Activated naive CD8-positive, alpha-beta T cell treated with anti-CD3 and anti-CD28 coated beads for 36 hours (primary cell): Measurements from ENCODE around the gene GALNT2. TPM values are rescaled to one million over a fixed set of nuclear protein-coding genes. Genes with fewer than 3 reads are reported as not detected.

Experiments
- DNase-seq: peaks from one replicate; pipeline ENCODE4 v3.0.0; 2021
- H3K27ac Mint-ChIP-seq: one replicate; pipeline ENCODE4 v1.8.0; 2022; ENCODE audit warnings: mild to moderate bottlenecking, moderate library complexity, mixed read lengths
- H3K27me3 Mint-ChIP-seq: one replicate; pipeline ENCODE4 v1.8.0; 2022; ENCODE audit warnings: mild to moderate bottlenecking, mixed read lengths
- H3K36me3 Mint-ChIP-seq: one replicate; pipeline ENCODE4 v1.8.0; 2021; ENCODE audit warnings: mild to moderate bottlenecking, mixed read lengths
- H3K4me1 Mint-ChIP-seq: one replicate; pipeline ENCODE4 v1.8.0; 2021; ENCODE audit warnings: mixed read lengths
- H3K4me3 Mint-ChIP-seq: one replicate; pipeline ENCODE4 v1.8.0; 2022; ENCODE audit warnings: mild to moderate bottlenecking, moderate library complexity, mixed read lengths
- H3K9me3 Mint-ChIP-seq: one replicate; pipeline ENCODE4 v1.8.0; 2022; ENCODE audit warnings: mixed read lengths
- total RNA-seq, 2 experiments: library from RNA; stranded (reverse); gene quantifications; one replicate each; pipeline ENCODE4 v1.2.3, GENCODE V29; 2021

The GALNT2 gene
- total RNA-seq, 2 experiments from 2014 or later, result 46.5 to 48.2 TPM

GRCh38 chr1:230230948-230231773 is 164.1 kb downstream of the GALNT2 start:
- H3K27ac Mint-ChIP-seq, result peak overlapping the region; percentile 39

GRCh38 chr1:230231774-230232145 is 164.7 kb downstream of the GALNT2 start:
- DNase-seq, result no peak
- Mint-ChIP-seq H3K9me3 (no peaks in the 10 kb centered on the region), H3K4me1 (peaks cover 14% of the 10 kb centered on the region), H3K36me3 (peaks cover 17% of the 10 kb centered on the region), H3K27me3 (no peaks in the 10 kb centered on the region), H3K27ac (no peak overlapping the region), H3K4me3 (no peak overlapping the region)

More at GRCh38 chr1:230230948-230231773, 164.1 kb downstream of the GALNT2 start:
- DNase-seq, result no peak
- H3K27me3 Mint-ChIP-seq, result no peaks in the 10 kb centered on the region
- H3K4me1 Mint-ChIP-seq, result peaks cover 14% of the 10 kb centered on the region
- H3K36me3 Mint-ChIP-seq, result peaks cover 13% of the 10 kb centered on the region
- H3K9me3 Mint-ChIP-seq, result no peaks in the 10 kb centered on the region
- H3K4me3 Mint-ChIP-seq, result no peak overlapping the region

GRCh38 chr1:230232371-230232771 is 165.3 kb downstream of the GALNT2 start:
- no peak overlapping the region for H3K4me3 Mint-ChIP-seq
- H3K36me3 Mint-ChIP-seq, result peaks cover 21% of the 10 kb centered on the region
- no peak overlapping the region for H3K27ac Mint-ChIP-seq
- DNase-seq, result no peak
- no peaks in the 10 kb centered on the region for H3K27me3 Mint-ChIP-seq
- H3K4me1 Mint-ChIP-seq, result peaks cover 14% of the 10 kb centered on the region
- H3K9me3 Mint-ChIP-seq, result no peaks in the 10 kb centered on the region

DNA sequence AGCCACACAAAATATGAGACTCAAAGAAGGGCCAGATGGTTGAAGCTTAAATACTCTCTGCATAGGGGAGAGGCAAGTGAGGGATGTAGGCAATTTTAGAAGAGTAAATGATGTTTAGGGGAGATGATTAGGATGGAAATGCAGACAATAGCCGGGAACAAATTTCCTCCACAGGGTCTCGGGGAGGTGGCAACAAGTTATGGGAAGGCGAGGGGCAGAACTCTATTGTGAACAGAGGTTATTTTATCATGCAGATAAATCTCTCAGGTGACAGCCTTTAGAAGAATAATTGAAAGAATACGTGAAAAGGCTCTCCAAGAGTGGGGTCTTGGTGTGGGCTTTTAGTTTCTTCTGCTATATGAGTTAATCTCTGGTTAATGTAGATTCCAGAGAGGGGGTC is 166.7 kb downstream of the GALNT2 start:
- no peak overlapping the region for H3K27ac Mint-ChIP-seq
- DNase-seq, result no peak
- H3K36me3 Mint-ChIP-seq, result peaks cover 26% of the 10 kb centered on the region
- H3K27me3 Mint-ChIP-seq, result no peaks in the 10 kb centered on the region
- peaks cover 14% of the 10 kb centered on the region for H3K4me1 Mint-ChIP-seq
- H3K9me3 Mint-ChIP-seq, result no peaks in the 10 kb centered on the region
- H3K4me3 Mint-ChIP-seq, result no peak overlapping the region

- Mint-ChIP-seq H3K4me1 (peaks cover 24% of the 10 kb centered on the region), H3K4me3 (no peak overlapping the region), H3K27ac (no peak overlapping the region), H3K36me3 (peaks cover 41% of the 10 kb centered on the region), H3K9me3 (peaks cover 4% of the 10 kb centered on the region), H3K27me3 (no peaks in the 10 kb centered on the region)
- DNase-seq, result no peak
These were observed 168.8 kb downstream of the GALNT2 start for GRCh38 chr1:230235876-230236275.

- peaks cover 44% of the 10 kb centered on the region for H3K36me3 Mint-ChIP-seq
- DNase-seq, result no peak
- H3K4me3 Mint-ChIP-seq, result no peak overlapping the region
- no peaks in the 10 kb centered on the region for H3K27me3 Mint-ChIP-seq
- peaks cover 8% of the 10 kb centered on the region for H3K9me3 Mint-ChIP-seq
- peaks cover 22% of the 10 kb centered on the region for H3K4me1 Mint-ChIP-seq
- H3K27ac Mint-ChIP-seq, result no peak overlapping the region
These were observed 169.4 kb downstream of the GALNT2 start for GRCh38 chr1:230236301-230237008.

GRCh38 chr1:230237009-230237370 is 170.0 kb downstream of the GALNT2 start:
- DNase-seq, result no peak
- Mint-ChIP-seq H3K27ac (no peak overlapping the region), H3K27me3 (no peaks in the 10 kb centered on the region), H3K36me3 (peaks cover 48% of the 10 kb centered on the region), H3K4me3 (no peak overlapping the region), H3K9me3 (peaks cover 8% of the 10 kb centered on the region), H3K4me1 (peaks cover 23% of the 10 kb centered on the region)

DNA sequence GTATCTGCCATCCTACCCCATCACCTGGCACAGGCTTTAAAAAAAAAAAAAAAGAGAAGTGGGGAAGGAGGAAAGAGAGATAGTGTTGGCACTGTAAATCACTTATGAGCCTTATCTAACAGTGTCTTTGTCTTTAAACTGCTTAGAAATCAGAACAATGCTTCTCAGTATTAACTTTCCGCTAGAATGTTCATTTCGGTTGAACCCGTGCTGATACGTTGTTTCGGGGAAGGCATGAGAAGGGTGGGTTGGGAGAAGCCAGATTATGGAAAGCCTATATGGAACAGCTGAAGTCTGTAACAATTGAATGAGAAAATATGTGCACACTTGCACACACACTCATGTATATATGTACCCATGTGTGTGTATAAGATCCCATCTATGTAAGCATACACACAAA is 170.8 kb downstream of the GALNT2 start:
- DNase-seq, result no peak
- Mint-ChIP-seq H3K27me3 (no peaks in the 10 kb centered on the region), H3K4me1 (peaks cover 23% of the 10 kb centered on the region), H3K9me3 (peaks cover 8% of the 10 kb centered on the region), H3K36me3 (peaks cover 51% of the 10 kb centered on the region), H3K4me3 (no peak overlapping the region), H3K27ac (no peak overlapping the region)

GRCh38 chr1:230240446-230241086 is 173.5 kb downstream of the GALNT2 start:
- H3K36me3 Mint-ChIP-seq, result peaks cover 56% of the 10 kb centered on the region
- peak overlapping the region; percentile 38 for H3K4me3 Mint-ChIP-seq
- peaks cover 28% of the 10 kb centered on the region for H3K4me1 Mint-ChIP-seq
- H3K27ac Mint-ChIP-seq, result peak overlapping the region; percentile 89
- DNase-seq, result no peak
- peaks cover 8% of the 10 kb centered on the region for H3K9me3 Mint-ChIP-seq
- no peaks in the 10 kb centered on the region for H3K27me3 Mint-ChIP-seq

GRCh38 chr1:230242326-230242725 is 175.3 kb downstream of the GALNT2 start:
- no peak for DNase-seq
- Mint-ChIP-seq H3K36me3 (peaks cover 52% of the 10 kb centered on the region), H3K9me3 (peaks cover 8% of the 10 kb centered on the region), H3K4me1 (peaks cover 28% of the 10 kb centered on the region), H3K27ac (no peak overlapping the region), H3K27me3 (no peaks in the 10 kb centered on the region), H3K4me3 (no peak overlapping the region)

DNA sequence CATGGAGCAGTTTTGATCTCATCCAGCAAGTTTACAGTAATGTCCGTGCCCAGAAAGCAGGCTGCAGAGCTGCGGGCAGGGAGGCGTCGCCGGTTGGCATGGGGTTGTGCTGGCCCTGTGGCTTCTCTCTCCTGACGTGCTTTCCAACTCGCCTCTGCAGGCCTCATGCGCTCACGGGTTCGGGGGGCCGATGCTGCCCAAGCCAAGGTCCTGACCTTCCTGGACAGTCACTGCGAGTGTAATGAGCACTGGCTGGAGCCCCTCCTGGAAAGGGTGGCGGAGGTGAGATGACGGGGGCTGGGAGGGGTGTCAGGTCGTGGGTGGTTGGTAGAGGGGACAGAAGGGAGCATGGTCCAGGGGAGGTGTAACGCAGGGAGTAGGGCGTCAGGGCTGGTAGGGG is 176.1 kb downstream of the GALNT2 start:
- peaks cover 47% of the 10 kb centered on the region for H3K36me3 Mint-ChIP-seq
- H3K4me3 Mint-ChIP-seq, result no peak overlapping the region
- DNase-seq, result no peak
- H3K27ac Mint-ChIP-seq, result no peak overlapping the region
- H3K27me3 Mint-ChIP-seq, result no peaks in the 10 kb centered on the region
- peaks cover 8% of the 10 kb centered on the region for H3K9me3 Mint-ChIP-seq
- H3K4me1 Mint-ChIP-seq, result peaks cover 28% of the 10 kb centered on the region

DNA sequence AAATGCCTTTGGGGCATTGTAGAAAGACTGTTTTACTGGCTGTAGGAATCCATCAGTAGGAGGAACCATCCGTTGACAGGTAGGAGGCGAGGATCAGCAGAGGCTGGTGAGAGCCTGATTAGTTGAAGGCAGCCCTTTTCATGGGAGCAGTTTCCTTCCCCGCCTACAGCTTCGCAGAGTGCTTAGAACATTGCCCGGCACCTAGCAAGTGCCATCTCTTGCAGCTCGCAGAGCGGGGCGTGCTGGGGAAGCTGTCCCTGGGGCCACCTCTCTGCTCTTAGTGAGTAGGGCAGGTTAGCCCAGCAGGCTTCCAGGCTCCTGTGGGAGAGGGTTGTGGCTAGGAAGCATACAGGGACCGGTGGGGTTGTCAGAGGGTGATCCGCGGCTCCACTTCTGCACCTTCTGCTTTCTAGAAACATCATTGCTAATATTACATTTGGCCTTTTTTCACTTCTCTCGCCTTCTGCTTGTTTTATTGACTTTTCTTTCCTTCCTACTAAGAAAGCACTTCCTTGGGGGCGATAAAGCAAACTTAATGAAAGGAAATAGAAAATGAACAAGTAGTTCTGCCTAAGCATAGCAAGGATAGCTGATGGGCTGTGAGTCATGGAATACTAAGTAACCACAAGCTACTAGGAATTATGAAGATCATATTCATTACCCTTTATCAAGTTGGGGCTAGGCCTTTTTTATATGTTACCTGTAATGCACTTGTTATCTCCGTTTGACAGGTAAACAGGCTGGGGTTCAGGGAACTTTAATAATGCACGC is 176.7 kb downstream of the GALNT2 start:
- no peak overlapping the region for H3K27ac Mint-ChIP-seq
- no peak for DNase-seq
- H3K27me3 Mint-ChIP-seq, result no peaks in the 10 kb centered on the region
- H3K4me1 Mint-ChIP-seq, result peaks cover 28% of the 10 kb centered on the region
- H3K9me3 Mint-ChIP-seq, result peaks cover 8% of the 10 kb centered on the region
- H3K36me3 Mint-ChIP-seq, result peaks cover 49% of the 10 kb centered on the region
- no peak overlapping the region for H3K4me3 Mint-ChIP-seq

GRCh38 chr1:230246551-230246950 is 179.5 kb downstream of the GALNT2 start:
- no peak for DNase-seq
- Mint-ChIP-seq H3K27ac (no peak overlapping the region), H3K4me1 (peaks cover 15% of the 10 kb centered on the region), H3K27me3 (no peaks in the 10 kb centered on the region), H3K4me3 (no peak overlapping the region), H3K36me3 (peaks cover 34% of the 10 kb centered on the region), H3K9me3 (no peaks in the 10 kb centered on the region)

GRCh38 chr1:230248016-230248888 is 181.2 kb downstream of the GALNT2 start:
- Mint-ChIP-seq H3K27ac (no peak overlapping the region), H3K4me1 (peaks cover 16% of the 10 kb centered on the region), H3K36me3 (peaks cover 25% of the 10 kb centered on the region), H3K27me3 (no peaks in the 10 kb centered on the region), H3K4me3 (no peak overlapping the region), H3K9me3 (no peaks in the 10 kb centered on the region)
- no peak for DNase-seq
